Panc1 (cell line): Measurements from ENCODE around the gene SCG3. TPM values are rescaled to one million over a fixed set of nuclear protein-coding genes. Genes with fewer than 3 reads are reported as not detected.

Experiments used
- ATAC-seq: fragments of 200-7000 bp; cut with Tn5 transposase; 2 replicates; pipeline ENCODE4 v1.9.1; 2020; ENCODE audit warnings: mild to moderate bottlenecking, moderate library complexity
- BruUV-seq: library from RNA; stranded (reverse); fragments of 400-500 nt; replicated peaks from 2 replicates; lab custom pipeline; 2021; lab: Mats Ljungman, UMichigan
- CTCF ChIA-PET: fragments of 300-600 bp; sonication (Branson Sonifier 250); formaldehyde crosslinking; loops from one replicate; lab custom pipeline; 2022; ENCODE audit warnings: antibody characterized with exemption; lab: Charles Lee
- POLR2A ChIA-PET: fragments of 300-600 bp; sonication (Branson Sonifier 250); formaldehyde crosslinking; loops from one replicate; lab custom pipeline; 2022; ENCODE audit warnings: antibody characterized with exemption; lab: Charles Lee
- DNase-seq: peaks from one replicate; pipeline ENCODE4 v3.0.0-alpha.2; 2010; ENCODE audit warnings: low read depth, low spot score
- H3K27ac ChIP-seq: 2 replicates; pipeline ENCODE4 v1.5.1; 2011; ENCODE audit warnings: mild to moderate bottlenecking, low read length, inconsistent platforms
- H3K27me3 ChIP-seq: fragments of 200-500 bp; sonication (Bioruptor generic); 2 replicates; pipeline ENCODE4 v1.6.0; 2014; ENCODE audit warnings: low read length, inconsistent platforms; ENCODE audit not compliant: control insufficient read depth, insufficient read depth
- H3K36me3 ChIP-seq: fragments of 200-500 bp; sonication (Bioruptor generic); 2 replicates; pipeline ENCODE4 v1.5.1; 2014; ENCODE audit warnings: inconsistent platforms, mild to moderate bottlenecking, low read length, moderate library complexity; ENCODE audit not compliant: control insufficient read depth, insufficient read depth
- H3K4me1 ChIP-seq: 2 replicates; pipeline ENCODE4 v1.5.1; 2011; ENCODE audit warnings: inconsistent platforms, mild to moderate bottlenecking, low read length, moderate library complexity; ENCODE audit not compliant: control insufficient read depth, insufficient read depth
- H3K4me3 ChIP-seq, 2 experiments: 2 replicates each; pipeline ENCODE4 v1.5.1; 2011 to 2012; ENCODE audit warnings: low read depth in 2 of 2, low read length in 2 of 2, mild to moderate bottlenecking in 2 of 2, inconsistent platforms in 1 of 2, moderate library complexity in 1 of 2
- H3K9me3 ChIP-seq: fragments of 200-500 bp; sonication (Bioruptor generic); 2 replicates; pipeline ENCODE4 v1.5.1; 2014; ENCODE audit warnings: low read depth, mild to moderate bottlenecking, inconsistent platforms, low read length, moderate library complexity; ENCODE audit not compliant: control insufficient read depth, insufficient read depth
- POLR2AphosphoS5 ChIP-seq: IDR thresholded peaks from 2 replicates; pipeline ENCODE4 v1.6.1; 2012; ENCODE audit warnings: mild to moderate bottlenecking, low read depth, low read length, moderate library complexity
- SIN3A ChIP-seq: IDR thresholded peaks from 2 replicates; pipeline ENCODE4 v1.6.1; 2012; ENCODE audit warnings: low read depth, mild to moderate bottlenecking, low read length, moderate library complexity, borderline replicate concordance; ENCODE audit not compliant: insufficient read depth
- TCF7L2 ChIP-seq: IDR thresholded peaks from 2 replicates; pipeline ENCODE4 v1.6.1; 2011; ENCODE audit warnings: mild to moderate bottlenecking, low read depth, low read length, inconsistent platforms
- in situ Hi-C: cut with HindIII; loops from 2 replicates; pipeline ENCODE4 v1.10.0; 2016; ENCODE audit warnings: low sequenced_read_pairs, low pct_unique_long_range_greater_than_20kb
- intact Hi-C: fragments of 100-400 bp; cut with micrococcal nuclease; formaldehyde crosslinking; loops from one replicate; pipeline ENCODE4 v1.10.0; 2022; ENCODE audit not compliant: unreplicated experiment
- total RNA-seq: library from RNA; stranded (reverse); gene quantifications from one replicate; pipeline ENCODE4 v1.2.1, GENCODE V29; 2021; ENCODE audit not compliant: unreplicated experiment
- TF ChIP-seq, protein P1 (sequence below), 2 experiments: IDR thresholded peaks; 2 replicates each; pipeline ENCODE4 v1.6.1; 2011 to 2012; ENCODE audit warnings: low read depth in 2 of 2, control low read depth in 1 of 2, low read length in 1 of 2, mild to moderate bottlenecking in 1 of 2, moderate library complexity in 1 of 2; ENCODE audit not compliant: insufficient read depth in 1 of 2
- TF ChIP-seq, protein P2 (sequence below): fragments of 450-650 bp; IDR thresholded peaks from 2 replicates; pipeline ENCODE4 v1.5.1; 2017; ENCODE audit warnings: mild to moderate bottlenecking

Gene SCG3
- total RNA-seq, 1 experiment from 2014 or later: 0.62 TPM

DNA sequence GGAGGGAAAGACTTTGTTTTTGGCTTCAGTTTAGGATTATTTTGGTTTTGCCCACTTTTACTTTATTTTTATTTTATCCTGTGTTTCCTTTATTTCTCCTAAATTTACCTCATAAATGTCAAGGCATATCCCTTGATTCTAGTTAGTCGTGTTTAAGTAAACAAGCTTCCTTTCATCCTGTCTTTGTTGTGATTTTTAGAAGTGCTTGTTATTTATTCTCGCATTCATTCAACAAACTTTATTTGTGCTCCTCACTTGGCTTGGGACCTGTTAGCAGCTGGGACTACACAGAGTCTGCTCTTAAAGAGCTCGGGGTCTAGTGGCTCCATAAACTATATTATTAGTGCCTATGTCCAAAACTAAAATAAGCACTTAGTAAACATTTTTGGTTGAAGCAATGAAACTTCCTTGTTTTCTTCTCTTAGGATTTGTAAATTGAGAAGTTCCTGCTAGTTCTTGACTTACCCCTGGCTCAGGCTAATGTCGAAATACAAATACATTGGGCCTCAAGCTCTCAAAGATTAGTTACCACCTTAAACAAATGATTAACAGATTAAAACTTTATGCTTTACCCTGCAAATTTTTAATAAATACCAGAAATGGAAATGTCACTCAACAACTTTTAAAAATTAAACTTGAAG is 39.7 kb upstream of the SCG3 start:
- in situ Hi-C loops: no loop called here
- no TSS peak for BruUV-seq
- POLR2A ChIA-PET: interaction anchor here (0.6 kb wide), 1 partner anchor 54 kb away, joined by 3 read pairs; no protein-coding TSS in a partner anchor
- ATAC-seq (no peak), DNase-seq (no peak)
- intact Hi-C loops: no loop called here
- TF ChIP-seq, protein P1, sequence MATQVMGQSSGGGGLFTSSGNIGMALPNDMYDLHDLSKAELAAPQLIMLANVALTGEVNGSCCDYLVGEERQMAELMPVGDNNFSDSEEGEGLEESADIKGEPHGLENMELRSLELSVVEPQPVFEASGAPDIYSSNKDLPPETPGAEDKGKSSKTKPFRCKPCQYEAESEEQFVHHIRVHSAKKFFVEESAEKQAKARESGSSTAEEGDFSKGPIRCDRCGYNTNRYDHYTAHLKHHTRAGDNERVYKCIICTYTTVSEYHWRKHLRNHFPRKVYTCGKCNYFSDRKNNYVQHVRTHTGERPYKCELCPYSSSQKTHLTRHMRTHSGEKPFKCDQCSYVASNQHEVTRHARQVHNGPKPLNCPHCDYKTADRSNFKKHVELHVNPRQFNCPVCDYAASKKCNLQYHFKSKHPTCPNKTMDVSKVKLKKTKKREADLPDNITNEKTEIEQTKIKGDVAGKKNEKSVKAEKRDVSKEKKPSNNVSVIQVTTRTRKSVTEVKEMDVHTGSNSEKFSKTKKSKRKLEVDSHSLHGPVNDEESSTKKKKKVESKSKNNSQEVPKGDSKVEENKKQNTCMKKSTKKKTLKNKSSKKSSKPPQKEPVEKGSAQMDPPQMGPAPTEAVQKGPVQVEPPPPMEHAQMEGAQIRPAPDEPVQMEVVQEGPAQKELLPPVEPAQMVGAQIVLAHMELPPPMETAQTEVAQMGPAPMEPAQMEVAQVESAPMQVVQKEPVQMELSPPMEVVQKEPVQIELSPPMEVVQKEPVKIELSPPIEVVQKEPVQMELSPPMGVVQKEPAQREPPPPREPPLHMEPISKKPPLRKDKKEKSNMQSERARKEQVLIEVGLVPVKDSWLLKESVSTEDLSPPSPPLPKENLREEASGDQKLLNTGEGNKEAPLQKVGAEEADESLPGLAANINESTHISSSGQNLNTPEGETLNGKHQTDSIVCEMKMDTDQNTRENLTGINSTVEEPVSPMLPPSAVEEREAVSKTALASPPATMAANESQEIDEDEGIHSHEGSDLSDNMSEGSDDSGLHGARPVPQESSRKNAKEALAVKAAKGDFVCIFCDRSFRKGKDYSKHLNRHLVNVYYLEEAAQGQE (IDR thresholded peaks at IDR 0.05; ENCODE audit: insufficient read depth in 1 of 2, low read depth in 2 of 2, low read length in 1 of 2): no peak
- H3K4me1 ChIP-seq: no peaks in the 10 kb centered on the region
- no peak overlapping the region for H3K4me3 ChIP-seq
- H3K36me3 ChIP-seq: no peaks in the 10 kb centered on the region
- H3K27me3 ChIP-seq: no peaks in the 10 kb centered on the region
- no peaks in the 10 kb centered on the region for H3K9me3 ChIP-seq
- H3K27ac ChIP-seq: no peak overlapping the region
- CTCF ChIA-PET: no interaction called here

DNA sequence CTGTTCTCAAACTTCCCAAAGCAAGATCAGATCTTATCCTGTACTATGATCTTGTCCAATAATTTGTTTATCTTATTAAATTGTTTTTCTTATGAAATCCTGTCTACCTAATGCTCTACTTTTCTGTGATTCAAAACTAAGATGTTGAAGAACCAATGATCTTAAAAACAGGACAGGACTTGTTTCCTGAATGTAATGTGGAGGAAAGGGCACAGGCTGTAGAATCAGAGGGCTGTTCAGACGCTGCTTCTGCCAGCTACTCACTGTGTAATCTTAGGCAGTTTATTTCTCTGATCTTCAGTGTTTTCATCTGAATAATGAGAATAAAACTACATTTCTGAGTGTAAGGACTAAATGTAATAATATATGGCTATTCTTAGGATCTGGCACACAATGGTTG is 38.6 kb upstream of the SCG3 start:
- H3K27ac ChIP-seq: no peak overlapping the region
- in situ Hi-C loops: no loop called here
- ChIA-PET POLR2A (no interaction called here), CTCF (interaction anchor here (1.0 kb wide), 1 partner anchor 134 kb away, joined by 8 read pairs; no protein-coding TSS in a partner anchor)
- no peak overlapping the region for H3K4me3 ChIP-seq
- TF ChIP-seq TCF7L2 (no peak), SIN3A (no peak), POLR2AphosphoS5 (no peak)
- TF ChIP-seq, protein P2, sequence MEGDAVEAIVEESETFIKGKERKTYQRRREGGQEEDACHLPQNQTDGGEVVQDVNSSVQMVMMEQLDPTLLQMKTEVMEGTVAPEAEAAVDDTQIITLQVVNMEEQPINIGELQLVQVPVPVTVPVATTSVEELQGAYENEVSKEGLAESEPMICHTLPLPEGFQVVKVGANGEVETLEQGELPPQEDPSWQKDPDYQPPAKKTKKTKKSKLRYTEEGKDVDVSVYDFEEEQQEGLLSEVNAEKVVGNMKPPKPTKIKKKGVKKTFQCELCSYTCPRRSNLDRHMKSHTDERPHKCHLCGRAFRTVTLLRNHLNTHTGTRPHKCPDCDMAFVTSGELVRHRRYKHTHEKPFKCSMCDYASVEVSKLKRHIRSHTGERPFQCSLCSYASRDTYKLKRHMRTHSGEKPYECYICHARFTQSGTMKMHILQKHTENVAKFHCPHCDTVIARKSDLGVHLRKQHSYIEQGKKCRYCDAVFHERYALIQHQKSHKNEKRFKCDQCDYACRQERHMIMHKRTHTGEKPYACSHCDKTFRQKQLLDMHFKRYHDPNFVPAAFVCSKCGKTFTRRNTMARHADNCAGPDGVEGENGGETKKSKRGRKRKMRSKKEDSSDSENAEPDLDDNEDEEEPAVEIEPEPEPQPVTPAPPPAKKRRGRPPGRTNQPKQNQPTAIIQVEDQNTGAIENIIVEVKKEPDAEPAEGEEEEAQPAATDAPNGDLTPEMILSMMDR: no peak
- TF ChIP-seq, protein P1 (IDR thresholded peaks at IDR 0.05; ENCODE audit: insufficient read depth in 1 of 2, low read depth in 2 of 2, low read length in 1 of 2): no peak
- H3K4me1 ChIP-seq: no peaks in the 10 kb centered on the region
- intact Hi-C loops: no loop called here
- BruUV-seq: no TSS peak
- no peak for ATAC-seq
- no peak for DNase-seq
- no peaks in the 10 kb centered on the region for H3K27me3 ChIP-seq
- no peaks in the 10 kb centered on the region for H3K9me3 ChIP-seq
- H3K36me3 ChIP-seq: no peaks in the 10 kb centered on the region
